ENCODE results near the gene CASP9. TPM values are rescaled to one million over a fixed set of nuclear protein-coding genes. Genes with fewer than 3 reads are reported as not detected.
"Not testable (repeated sequence)": the region's sequence is repeated elsewhere in the genome, so short reads cannot be mapped to it uniquely, and the experiment has no call there.

CASP9 gene
- total and polyA plus RNA-seq, 8 donors: 9.8 to 22.5 (median 19.1) TPM

- Histone ChIP-seq H3K27ac (peak overlapping the region in 1 of 2 donors; percentile 58), H3K4me1 (peaks cover 0 to 15% of the 10 kb centered on the region in 2 donors)
Observed at GRCh38 chr1:15515022-15515663, 8.9 kb downstream of the CASP9 start.

DNA sequence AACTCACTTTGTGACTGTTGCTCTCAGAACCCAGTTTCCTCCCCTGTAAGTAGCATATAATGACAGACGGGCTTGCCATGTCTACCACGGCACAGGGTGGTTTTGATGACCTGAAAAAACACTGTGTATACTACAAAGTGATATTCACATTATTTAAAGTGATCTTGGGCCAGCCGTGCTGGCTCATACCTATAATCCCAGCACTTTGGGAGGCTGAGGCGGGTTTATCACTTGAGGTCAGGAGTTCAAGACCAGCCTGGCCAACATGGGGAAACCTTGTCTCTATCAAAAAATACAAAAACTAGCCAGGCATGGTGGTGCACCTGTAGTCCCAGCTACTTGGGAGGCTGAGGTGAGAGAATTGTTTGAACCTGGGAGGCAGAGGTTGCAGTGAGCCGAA, 9.5 kb downstream of the CASP9 start:
- Histone ChIP-seq H3K36me3 (peaks cover 0 to 20% of the 10 kb centered on the region in 2 donors), H3K4me1 (peaks cover 0 to 15% of the 10 kb centered on the region in 2 donors)
- H3K4me3 ChIP-seq; H3K9me3 ChIP-seq; H3K27me3 ChIP-seq; DNase-seq; H3K27ac ChIP-seq; intact Hi-C loops (cut with DNase I); ATAC-seq: not testable (repeated sequence)

More at GRCh38 chr1:15515022-15515663, 8.9 kb downstream of the CASP9 start:
- ATAC-seq (no peak), DNase-seq (no peak)
- Histone ChIP-seq H3K4me3 (no peak overlapping the region), H3K36me3 (peaks cover 0 to 20% of the 10 kb centered on the region in 2 donors), H3K27me3 (no peaks in the 10 kb centered on the region), H3K9me3 (no peaks in the 10 kb centered on the region)
- intact Hi-C loops (cut with DNase I): no loop called here
- no peak for TF ChIP-seq CTCF (IDR thresholded peaks at IDR 0.05)

GRCh38 chr1:15513919-15514318, 10.1 kb downstream of the CASP9 start:
- no peak overlapping the region for H3K4me3 ChIP-seq
- ATAC-seq (no peak), DNase-seq (no peak)
- peaks cover 0 to 15% of the 10 kb centered on the region in 2 donors for H3K4me1 ChIP-seq
- no peaks in the 10 kb centered on the region for H3K27me3 ChIP-seq
- peaks cover 0 to 21% of the 10 kb centered on the region in 2 donors for H3K36me3 ChIP-seq
- intact Hi-C loops (cut with DNase I): no loop called here
- TF ChIP-seq CTCF (IDR thresholded peaks at IDR 0.05): no peak
- no peak overlapping the region for H3K27ac ChIP-seq
- H3K9me3 ChIP-seq: no peaks in the 10 kb centered on the region

DNA sequence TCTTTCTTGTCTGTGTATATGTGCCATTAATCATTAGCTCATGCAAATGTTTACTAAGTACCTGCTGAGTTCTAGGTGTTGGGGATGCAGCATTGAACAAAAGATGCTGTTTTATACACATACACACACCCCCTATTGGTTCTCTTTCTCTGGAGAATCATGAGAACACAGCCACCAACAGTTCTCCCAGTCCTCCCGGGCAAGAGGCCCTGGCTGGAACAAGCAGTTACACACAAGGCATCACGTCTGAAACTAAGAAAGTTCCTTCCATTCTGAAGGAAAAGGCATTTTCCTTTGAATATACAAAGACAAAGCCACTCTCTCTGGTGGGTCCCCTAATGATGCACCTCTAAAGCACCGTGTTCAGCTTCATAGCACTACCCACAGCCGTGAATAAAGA, 10.8 kb downstream of the CASP9 start:
- H3K27me3 ChIP-seq: no peaks in the 10 kb centered on the region
- H3K27ac ChIP-seq: no peak overlapping the region
- no peaks in the 10 kb centered on the region for H3K9me3 ChIP-seq
- DNase-seq: no peak
- TF ChIP-seq CTCF (IDR thresholded peaks at IDR 0.05): no peak
- H3K4me3 ChIP-seq: no peak overlapping the region
- ATAC-seq: no peak
- peaks cover 0 to 15% of the 10 kb centered on the region in 2 donors for H3K4me1 ChIP-seq
- intact Hi-C loops (cut with DNase I): no loop called here
- peaks cover 0 to 23% of the 10 kb centered on the region in 2 donors for H3K36me3 ChIP-seq

DNA sequence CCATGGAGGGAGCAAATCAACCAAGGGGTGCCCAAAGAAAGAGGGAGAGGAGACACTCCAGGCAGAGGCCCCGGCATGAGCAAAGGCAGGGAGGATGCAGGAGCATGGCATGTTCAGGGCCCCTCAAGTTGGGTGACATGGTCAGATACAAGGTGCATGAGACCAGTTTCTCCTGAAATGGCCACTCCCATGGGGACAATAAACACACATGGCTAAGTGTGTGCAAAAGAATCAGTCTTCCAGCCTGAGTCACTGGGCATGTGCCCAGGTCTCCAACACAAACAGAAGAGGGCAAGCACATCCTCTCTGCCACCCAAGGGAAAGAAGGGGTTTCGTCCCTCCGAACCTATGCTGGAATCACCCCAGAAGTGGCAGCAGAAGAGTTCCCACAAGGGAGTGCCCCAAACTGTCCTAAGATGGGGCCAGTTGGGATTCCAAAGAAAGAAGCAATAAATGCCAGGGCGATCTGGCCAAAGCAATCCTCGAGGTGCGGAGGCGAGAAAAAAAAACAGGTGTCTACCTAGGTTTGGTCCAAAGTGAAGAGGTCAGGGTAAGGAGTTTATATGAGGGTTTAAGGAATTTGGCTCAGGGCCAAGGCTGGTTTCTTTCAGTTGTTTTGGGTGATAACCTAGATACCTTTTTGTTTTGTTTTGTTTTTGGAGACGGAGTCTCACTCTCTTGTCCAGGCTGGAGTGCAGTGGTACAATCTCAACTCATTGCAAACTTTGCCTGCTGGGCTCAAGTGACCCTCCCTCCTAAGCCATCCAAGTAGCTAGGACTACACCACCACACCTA, 13.2 kb downstream of the CASP9 start:
- H3K36me3 ChIP-seq: peaks cover 0 to 29% of the 10 kb centered on the region in 2 donors
- intact Hi-C loops (cut with DNase I): no loop called here
- H3K27me3 ChIP-seq: no peaks in the 10 kb centered on the region
- no peak for DNase-seq
- no peaks in the 10 kb centered on the region for H3K9me3 ChIP-seq
- peaks cover 0 to 13% of the 10 kb centered on the region in 2 donors for H3K4me1 ChIP-seq
- no peak overlapping the region for H3K27ac ChIP-seq
- TF ChIP-seq CTCF (IDR thresholded peaks at IDR 0.05): no peak
- no peak overlapping the region for H3K4me3 ChIP-seq
- ATAC-seq: no peak

All from left lung (tissue), 10 donors.